ENCODE results near the gene GAREM2. TPM values are rescaled to one million over a fixed set of nuclear protein-coding genes. Genes with fewer than 3 reads are reported as not detected.
"Not testable (repeated sequence)": the region's sequence is repeated elsewhere in the genome, so short reads cannot be mapped to it uniquely, and the experiment has no call there.

GAREM2 gene
- 0.20 and 0.44 TPM in 2 replicates for total RNA-seq

DNA sequence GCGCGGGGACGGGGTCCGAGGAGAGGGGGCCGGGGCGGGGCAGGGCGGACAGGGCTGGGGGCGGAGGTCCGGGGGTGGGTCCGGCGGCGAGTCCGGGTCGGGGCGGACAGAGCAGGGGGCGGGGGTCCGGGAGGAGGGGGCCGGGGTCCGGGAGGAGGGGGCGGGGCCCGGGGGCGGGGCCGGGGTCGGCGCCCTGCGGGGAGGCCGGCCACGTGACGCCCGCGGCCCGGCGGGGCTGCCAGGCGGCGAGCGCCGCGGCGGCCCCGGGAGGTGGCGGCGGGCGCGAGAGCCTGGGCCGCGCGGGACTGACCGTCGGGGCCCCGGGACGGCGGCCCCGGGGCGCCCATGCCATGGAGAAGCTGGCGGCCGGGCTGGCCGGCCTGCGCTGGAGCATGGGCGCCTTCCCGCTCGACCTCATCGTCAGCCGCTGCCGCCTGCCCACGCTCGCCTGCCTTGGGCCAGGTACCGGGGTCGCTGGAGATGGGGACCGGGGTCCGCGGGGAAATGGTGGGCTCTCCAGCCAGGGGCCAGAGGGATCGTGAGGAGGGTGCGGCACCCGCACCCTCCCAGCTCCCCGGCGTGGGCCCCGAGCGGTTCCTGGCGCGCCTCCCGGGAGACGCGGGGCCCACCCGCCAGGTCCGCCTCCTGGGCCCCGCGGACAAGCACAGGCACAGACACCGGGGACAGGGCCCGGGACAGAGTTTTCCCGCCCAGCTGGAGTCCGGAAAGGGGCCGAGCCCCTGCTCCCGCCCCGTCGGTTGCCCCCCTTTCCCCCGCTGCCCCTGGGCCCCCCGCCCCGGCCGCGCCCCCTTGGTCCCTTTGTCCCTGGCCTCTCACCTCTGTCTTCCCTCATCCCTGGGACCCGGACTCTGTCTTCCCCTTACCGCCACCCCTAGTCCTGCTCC, at the start of gene GAREM2:
TSS of gene GAREM2 (plus strand) at position 218 of the 905 bp plus-strand sequence. CDS start at position 351, 133 bp downstream.
- DNase-seq (ENCODE audit: low read depth in 2 of 2): no peak

DNA sequence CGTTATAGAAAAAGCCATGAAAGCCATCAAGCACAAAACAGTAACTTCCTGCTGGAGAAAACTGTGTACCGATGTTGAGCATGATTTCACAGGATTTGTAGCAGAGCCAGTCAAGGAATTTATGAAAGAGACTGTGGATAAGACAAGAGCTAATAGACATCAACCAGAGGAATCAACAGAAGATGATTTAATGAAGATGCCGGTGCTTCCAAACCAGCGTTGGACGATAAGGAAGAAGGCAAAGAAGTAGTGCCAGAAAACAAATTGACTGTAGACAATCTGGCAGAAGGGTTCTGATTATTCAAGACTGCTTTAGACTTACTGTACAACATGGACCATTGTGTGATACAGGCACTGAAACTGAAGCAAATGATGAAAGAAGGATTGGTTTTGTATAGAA, 49.5 kb upstream of the GAREM2 start:
- no peak for DNase-seq (ENCODE audit: low read depth in 2 of 2)

DNA sequence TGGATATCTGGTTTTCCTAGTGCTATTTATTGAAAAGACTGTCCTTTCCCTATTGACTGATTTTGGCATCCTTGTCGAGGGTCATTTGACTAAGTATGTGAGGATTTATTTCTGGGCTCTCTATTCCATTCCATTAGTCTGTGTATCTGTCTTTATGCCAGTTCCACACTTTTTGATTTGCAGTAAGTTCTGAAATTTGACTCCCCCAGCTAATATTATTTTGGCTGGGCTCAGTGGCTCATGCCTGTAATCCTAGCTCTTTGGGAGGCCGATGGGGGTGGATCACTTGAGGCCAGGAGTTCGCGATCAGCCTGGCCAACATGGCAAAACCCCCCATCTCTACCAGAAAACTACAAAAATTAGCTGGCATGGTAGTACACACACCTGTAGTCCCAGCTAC, 46.8 kb upstream of the GAREM2 start:
- no peak for DNase-seq (ENCODE audit: low read depth in 2 of 2)

DNA sequence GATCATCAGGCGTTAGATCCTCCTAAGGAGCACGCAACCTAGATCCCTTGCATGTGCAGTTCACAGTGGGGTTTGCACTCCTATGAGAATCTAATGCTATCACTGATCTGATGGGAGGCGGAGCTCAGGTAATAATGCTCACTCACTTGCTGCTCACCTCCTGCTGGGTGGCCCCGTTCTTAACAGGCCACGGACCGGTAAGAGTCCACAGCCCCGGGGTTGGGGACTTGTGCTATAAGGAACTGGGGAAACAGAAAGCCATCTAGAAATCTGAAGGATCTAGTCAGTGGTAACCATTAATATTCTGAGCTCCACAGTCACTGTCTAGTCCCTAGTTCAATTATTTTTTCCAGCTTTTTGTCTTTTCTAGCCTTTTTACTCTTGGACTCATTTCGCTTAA, 44.7 kb upstream of the GAREM2 start:
- no peak for DNase-seq (ENCODE audit: low read depth in 2 of 2)

DNA sequence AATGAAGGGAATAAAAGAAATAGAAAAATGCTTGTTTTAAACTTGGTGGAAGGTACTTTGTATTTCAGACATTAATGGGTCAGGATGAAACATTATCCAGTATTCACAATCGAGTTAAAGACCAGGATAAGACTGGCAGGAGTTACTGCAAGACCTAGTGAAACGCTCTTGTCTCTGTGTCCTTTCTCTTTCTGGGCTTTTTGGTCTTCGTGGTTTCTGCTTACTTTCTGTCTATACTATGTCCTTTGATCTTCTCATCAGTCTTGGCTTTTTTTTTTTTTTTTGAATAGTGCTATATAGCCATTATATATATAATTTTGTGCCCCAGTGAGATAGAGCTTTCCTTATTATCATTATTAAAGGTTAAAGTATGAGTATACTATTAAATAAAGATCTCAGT, 42.1 kb upstream of the GAREM2 start:
- DNase-seq (ENCODE audit: low read depth in 2 of 2): no peak

DNA sequence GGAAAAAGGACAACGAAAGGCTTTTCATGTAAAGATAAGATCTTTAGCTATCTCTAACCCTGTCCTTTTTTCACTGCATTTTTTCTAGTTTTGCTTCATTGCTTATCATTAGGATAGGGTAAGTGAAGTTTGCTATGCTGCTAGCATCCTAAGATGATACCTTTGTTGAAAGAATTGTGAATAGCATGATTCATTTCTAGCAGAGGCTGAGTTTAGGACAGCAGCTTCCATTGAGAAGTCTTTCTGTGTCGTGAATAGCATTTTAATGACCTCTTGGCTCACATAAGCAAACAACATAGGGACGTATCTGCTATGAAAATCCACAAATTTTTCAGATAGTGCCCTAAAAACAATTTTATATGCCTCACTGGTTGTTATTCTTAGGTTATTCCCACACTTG, 36.4 kb upstream of the GAREM2 start:
- DNase-seq (ENCODE audit: low read depth in 2 of 2): no peak

DNA sequence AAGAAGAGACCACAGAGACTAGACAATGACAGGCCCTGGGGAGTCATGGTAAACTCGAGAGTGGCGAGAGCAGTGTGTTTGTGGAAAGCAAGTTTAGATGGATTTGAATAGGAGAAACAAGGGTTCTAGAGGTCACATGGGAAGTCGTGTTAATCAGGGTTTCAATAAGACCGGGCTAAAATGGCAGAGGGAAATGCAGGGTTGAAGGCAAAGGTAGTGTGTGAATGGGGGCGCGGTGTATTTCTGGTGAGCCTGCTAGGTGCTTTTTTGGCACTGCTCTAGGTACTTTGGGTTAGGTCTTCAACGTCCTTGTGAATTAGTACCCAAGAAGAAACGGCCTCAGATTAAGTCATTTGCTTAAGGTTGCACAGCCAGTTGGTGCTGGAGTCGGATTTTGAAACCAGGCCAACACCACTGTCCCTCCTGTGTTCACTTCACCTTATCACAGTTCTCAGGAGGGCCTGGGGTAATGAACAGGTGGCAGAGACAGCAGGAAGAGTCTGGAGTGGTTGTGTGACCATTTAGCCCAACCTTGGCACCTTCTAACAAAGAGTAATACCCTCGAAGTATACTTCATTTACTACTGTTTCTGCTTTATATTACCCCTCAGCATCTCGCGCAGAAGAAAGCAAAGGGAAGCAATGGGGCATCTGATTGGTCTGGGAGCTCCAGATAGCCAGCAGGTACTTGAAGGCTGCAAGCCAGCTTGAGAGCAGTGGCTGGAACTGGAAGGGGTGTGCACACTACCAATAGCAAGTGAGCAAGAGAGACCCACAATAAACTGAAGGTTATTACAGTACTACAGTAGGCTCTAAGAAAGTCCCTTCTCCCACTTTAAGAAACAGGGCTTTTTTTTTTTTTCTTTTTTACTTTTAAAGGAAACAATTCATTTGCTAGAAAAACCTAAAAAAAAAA, 33.4 kb upstream of the GAREM2 start:
- no peak for DNase-seq (ENCODE audit: low read depth in 2 of 2)

DNA sequence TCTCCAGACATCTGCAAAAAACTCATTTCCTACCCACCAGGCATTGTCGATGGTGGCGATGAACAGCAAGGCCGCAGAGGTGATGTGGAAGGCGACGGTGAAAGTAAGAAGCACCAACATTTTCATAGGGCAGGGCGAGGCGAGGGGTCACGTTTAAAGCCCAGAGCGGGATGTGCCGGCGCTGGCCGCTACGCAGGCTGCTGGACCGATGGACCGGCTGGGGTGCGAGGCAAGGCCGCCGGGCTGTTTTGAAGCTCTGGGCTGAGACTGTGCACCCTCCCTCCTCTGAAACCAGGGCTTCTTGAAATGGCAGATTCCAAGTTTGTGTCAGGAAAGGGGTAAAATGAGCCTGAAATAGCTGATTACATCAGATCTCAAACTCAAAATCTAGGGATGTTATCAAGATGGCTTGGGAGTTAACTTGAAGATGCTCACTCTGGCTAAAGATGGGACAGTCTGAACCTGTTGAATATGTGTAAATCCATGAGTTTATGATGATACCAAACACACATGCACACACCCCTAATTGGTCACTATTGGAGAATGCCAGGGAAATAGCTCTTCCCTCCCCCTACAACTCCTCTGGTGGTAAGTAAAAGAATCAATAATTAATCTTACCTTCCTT, 31.6 kb upstream of the GAREM2 start:
- no peak for DNase-seq (ENCODE audit: low read depth in 2 of 2)

DNA sequence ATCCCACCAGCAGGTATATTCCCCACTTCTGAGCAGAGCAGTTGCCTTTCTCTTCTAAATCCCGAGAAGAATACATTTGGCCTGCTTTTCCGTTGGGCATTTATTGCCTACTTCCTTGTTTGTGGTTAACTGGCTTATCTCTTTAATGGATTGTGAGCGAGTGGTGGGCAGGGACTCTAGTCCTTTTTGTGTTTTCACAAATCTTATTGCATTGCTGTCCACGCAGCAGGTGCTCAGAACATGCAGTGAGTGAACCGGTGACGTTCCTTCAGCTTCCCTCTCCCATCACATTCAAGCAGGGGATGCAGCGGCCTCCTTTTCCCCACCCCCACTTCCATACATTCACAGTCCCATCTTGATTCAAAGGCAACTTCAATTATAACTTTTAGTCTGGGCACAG, 28.9 kb upstream of the GAREM2 start:
- DNase-seq (ENCODE audit: low read depth in 2 of 2): no peak

DNA sequence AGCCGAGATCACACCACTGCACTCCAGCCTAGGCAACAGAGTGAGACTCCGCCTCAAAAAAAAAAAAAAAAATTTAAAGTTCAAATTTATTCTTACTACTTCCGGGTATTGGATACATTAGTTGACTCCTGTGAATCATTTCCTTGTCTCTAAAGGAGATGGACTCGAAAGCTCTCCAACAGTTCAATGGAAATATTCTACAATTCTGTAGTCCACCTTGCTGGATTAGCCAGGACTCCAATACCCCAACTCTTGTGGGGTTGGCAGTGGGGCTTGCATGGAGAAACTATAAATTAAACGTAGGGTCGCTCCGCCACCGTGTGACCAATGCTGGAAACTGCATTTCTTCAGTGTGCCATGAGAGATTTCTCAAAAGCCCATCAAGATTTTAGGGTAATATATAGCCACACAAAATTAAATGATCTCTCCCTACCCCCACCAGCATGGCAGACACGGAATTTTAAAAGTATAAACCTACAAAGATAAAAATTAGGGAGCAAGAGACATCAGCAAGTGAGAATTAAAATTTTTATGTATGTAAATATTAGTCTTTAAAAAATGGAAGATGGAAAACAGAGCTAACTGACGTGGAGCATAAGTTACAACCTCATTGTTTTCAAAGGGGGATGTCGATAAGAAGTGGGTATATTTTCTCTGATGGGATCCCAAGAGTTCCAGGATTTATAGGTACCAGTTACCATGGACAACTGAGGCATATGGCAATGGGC, 27.8 kb upstream of the GAREM2 start:
- DNase-seq (ENCODE audit: low read depth in 2 of 2): peak; percentile 56 to 75

DNA sequence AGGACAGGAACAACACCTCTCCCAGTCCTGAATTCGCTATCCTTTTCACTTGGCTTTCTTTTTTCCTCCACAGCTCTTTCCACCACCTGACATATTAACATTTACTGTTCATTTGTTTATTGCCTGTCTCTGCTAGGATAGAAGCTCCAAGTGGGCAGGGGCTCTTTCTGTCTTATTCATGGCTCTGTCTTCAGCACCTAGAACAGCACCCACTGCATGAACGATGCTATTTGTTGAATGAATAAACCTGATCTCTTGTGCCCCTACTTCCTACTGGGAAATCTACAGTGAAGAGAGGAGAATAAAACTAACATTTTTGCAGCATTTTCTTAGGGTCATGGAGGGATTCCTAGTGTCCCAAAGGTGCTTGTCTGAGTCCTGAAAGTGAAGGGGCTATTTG, 24.4 kb upstream of the GAREM2 start:
- peak; percentile 15 to 26 for DNase-seq (ENCODE audit: low read depth in 2 of 2)

DNA sequence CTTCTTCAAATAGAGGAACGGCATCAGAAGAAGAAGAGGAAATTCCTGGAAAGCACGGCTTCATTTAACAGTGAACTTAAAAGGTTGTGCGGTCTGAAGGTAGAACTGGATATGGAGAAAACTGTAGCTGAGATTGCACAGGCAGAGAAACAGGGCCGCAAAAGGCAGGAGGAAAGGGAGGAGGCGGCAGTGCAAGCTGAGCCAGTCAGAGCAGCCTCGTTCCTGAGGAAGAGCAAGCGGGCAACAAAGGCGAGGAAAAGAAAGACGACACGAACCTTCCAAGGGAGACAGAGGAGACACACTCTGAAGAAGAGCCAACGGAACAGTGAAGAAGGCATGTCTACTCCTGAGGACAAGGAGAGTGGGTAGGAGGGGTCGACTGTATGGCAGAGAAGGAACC, 22.6 kb upstream of the GAREM2 start:
- no peak for DNase-seq (ENCODE audit: low read depth in 2 of 2)

DNA sequence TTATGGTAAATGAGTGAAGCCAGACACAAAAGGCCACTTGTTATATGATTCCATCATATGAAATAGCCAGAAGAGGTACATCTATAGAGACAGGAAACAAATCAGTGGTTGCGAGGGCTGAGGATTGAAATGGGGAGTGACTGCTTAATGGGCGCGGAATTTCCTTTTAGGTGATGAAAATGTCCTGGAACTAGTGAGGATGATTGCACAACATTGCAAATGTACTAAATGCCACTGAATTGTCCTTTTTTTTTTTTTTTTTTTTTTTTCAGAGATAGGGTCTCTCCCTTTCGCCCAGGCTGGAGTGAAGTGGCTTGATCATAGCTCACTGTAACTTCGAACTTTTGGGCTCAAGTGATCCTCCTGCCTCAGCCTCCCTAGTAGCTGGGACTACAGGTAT, 15.3 kb upstream of the GAREM2 start:
- DNase-seq (ENCODE audit: low read depth in 2 of 2): no peak

DNA sequence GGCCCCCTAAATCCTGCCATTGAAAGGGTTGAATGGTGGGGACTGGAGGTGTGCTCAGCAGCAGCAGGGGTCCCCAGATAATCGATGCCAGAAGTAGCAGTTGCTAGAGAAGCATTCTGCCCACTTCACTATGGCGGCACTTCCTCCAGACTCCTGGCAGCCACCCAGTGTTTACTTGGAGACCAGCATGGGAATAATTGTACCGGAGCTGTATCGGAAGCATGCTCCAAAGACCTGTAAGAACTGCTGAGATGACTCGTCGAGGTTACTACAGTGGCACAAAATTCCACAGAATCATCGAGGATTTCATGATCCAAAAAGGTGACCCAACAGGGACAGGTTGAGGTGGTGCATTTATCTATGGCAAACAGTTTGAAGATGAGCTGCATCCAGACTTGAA, 11.0 kb upstream of the GAREM2 start:
- DNase-seq (ENCODE audit: low read depth in 2 of 2): no peak

DNA sequence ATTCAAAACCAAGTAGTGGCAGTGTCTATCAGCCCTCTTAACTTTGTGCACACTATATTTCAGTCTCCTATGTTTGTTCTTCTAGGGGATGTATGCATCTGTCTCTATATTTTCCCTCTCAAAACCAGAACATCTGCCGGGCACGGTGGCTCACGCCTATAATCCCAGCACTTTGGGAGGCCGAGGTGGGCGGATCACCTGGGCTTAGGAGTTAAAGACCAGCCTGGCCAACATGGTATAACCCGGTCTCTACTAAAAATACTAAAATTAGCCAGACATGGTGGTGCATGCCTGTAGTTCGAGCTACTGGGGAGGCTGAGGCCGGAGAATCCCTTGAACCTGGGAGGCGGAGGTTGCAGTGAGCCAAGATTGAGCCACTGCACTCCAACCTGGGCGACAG, 9.9 kb upstream of the GAREM2 start:
- no peak for DNase-seq (ENCODE audit: low read depth in 2 of 2)

DNA sequence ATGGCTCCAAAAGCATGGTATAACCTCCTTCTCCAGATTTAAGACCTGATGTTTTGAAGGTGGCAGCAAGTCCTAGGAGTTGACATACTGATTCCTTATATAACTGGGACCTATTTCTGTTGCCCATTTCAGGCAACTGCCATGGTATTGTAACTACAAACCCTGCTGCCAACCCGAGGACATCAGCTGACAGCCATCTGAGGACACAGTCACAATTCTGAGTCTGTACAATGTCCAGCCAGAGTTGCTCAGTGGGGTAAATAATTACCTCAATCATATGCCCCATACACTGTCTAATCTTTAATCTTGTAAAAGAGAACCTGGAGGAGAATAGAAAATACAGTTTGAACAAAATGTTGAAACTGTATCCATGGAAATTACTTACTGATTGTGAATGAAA, 8.7 kb upstream of the GAREM2 start:
- DNase-seq (ENCODE audit: low read depth in 2 of 2): no peak

DNA sequence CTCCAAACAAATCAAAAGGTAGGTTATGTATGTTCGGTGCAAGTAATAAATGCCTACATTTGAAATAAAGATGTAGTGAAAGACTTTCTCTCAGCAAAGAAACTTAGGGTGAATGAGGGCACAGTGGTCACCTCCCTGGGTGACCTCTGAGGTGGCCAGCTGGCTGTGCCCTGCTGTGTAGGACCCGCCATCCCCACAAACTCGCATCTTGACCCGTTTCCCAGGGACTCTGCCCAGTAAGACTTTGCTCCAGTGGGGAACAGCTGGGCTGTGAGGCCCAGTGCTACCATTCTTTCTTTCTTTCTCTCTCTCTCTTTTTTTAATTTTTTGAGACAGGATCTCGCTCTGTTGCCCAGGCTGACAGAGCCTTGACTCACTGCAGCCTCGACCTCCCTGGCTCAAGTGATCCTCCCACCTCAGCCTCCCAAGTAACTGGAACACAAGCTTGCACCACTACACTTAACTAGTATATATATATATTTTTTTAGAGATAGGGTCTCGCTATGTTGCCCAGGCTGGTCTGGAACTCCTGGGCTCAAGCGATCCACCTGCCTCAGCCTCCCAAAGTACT, 8.2 kb upstream of the GAREM2 start:
- DNase-seq (ENCODE audit: low read depth in 2 of 2): no peak

DNA sequence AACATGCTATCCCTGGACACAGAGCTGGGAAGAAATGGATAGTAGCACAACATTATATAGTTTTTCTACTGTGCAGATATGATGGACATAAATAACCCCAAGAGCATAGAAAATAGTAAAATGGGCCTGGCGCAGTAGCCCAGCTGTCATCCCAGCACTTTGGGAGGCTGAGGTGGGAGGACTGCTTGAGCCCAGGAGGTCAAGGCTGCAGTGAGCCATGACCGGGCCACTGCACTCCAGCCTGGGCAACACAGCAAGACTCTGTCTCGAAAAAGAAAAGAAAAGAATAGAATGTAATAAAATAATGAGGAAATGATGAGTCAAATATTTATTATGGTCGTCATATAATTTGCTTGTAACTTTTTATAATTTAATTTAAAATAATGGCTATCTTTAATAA, 7.5 kb upstream of the GAREM2 start:
- DNase-seq (ENCODE audit: low read depth in 2 of 2): no peak

DNA sequence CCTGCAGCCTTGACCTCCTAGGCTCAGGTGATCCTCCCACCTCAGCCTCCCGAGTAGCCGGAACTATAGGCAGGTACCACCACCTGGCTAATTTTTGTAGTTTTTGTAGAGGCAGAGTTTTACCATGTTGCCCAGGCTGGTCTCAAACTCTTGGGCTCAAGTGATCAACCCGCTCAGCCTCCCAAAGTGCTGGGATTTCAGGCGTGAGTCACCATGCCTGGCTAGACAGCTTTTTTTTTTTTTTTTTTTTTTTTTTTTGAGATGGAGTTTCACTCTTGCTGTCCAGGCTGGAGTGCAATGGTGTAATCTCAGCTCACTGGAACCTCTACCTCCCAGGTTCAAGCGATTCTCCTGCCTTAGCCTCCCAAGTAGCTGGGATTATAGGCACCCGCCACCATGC, 6.3 kb upstream of the GAREM2 start:
- not testable (repeated sequence) for DNase-seq (ENCODE audit: low read depth in 2 of 2)

DNA sequence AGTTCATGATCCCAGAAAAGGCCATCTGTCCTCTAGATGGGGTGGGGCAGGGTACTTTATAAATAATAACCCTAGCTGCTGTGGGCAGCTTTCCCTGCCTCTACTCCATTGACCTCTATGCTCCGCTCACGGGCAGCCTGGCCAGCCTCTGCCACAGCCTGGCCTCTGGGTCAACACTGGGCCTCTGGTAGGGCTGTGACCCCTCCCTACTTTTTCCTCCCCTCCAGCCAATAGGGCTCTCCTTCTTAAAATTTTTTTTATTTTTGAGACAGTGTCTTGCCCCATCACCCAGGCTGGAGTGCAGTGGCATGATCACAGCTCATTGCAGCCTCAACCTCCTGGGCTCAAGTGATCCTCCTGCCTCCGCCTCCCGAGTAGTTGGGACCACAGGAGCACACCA, 4.1 kb upstream of the GAREM2 start:
- DNase-seq (ENCODE audit: low read depth in 2 of 2): no peak

DNA sequence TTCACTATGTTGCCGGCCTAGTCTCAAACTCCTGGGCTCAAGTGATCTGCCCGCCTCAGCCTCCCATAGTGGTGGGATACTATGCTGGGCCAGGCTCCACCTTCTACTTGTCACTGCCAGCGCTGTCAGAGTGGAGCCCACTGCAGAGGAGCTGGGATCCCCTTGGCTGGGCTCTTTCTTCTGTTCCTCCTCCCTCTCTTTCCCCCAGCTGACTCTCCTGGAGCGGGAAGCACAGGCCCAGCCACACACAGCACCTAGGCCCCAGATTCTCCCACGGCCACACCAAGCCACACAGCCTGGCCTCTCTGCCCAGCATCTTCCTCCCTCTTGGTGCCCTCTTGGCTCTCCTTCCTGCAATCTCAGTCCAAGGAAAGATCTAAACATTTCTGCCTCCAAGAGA, 3.7 kb upstream of the GAREM2 start:
- no peak for DNase-seq (ENCODE audit: low read depth in 2 of 2)

Data from lung microvascular endothelial cell (primary cell).